HG03342 (cell line): Measurements from ENCODE around the gene ZBP1.

Experiments used
- ATAC-seq: cut with Tn5 transposase; IDR thresholded peaks from one replicate; pipeline ENCODE4 v1.9.1; 2021; ENCODE audit warnings: mild to moderate bottlenecking, moderate library complexity; ENCODE audit not compliant: unreplicated experiment

The ZBP1 gene

DNA sequence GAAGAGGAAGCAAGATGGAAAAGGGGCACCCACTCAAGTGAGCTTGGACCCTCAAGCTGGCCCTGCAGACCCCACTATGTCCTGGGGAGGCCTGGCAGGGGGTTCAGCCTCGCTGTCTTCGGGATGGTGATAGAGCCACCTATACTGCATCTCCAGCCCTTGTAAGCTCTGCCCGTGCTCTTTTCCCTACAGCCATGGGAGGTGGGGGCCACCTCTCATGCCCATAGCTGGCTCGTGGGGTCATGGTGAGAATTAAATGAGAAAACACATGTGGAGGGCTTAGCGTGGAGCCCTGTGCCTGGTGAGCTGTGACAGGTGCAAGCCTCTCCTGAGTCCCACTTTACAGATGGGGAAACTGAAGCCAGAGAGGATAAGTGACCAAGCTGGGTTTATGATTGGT is 31.6 kb downstream of the ZBP1 start:
- ATAC-seq = no peak

GRCh38 chr20:57587989-57588377 is 32.2 kb downstream of the ZBP1 start:
- ATAC-seq = no peak

DNA sequence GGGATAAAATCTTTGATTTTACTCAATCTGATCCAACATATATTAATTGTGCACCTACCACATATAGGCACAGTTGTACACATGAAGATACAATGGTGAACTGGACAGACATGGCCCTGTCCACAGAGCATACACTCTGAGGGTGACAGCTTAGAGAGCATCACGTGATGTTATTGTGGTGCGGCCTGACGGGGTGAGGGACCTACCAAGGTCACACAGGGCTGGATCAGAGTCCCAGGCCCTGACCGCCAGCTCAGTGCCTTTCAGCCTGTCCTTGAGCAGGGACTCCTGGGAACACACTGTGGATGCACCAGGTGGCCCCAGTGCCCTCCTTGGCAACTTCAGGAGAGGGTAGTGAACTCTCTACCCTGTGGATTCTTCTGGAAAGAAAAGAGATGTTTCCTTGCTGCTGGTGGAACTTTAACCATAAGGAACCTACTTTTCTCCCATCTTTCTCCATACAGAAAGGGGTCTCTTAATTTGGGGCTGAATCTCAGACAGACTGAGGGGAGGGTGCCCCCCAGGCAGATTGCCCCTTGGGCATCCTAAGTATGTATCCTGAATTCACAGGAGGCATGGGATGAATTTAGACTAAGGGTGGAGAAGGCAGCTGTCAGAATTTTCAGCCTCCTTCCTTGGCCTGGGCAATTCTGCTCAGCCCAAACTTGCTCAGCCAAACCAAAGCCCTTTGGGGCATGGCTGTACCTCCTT is 32.8 kb downstream of the ZBP1 start:
- ATAC-seq = no peak

GRCh38 chr20:57586943-57587277 is 33.3 kb downstream of the ZBP1 start:
- no peak for ATAC-seq

DNA sequence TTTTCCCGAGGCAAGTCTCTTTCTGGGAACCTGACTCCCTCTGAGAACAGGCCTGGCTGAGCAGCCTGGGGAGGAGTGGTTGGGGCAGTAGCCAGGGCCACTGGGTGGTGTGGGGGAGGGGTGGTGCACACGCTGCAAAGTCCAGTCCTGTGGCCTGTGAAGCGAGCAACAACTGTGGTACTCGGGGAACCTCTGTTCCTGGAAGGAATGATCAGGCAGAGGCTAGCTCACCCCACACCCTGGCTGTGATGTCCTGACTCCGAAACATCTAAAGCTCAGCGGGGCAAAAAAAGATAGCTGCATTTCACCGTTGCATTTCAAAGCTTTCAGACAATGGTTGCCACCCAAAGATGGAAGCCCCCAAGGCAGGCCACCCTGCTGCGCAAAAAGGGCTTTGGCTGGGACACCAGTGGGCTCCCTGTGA is 33.8 kb downstream of the ZBP1 start:
- no peak for ATAC-seq

DNA sequence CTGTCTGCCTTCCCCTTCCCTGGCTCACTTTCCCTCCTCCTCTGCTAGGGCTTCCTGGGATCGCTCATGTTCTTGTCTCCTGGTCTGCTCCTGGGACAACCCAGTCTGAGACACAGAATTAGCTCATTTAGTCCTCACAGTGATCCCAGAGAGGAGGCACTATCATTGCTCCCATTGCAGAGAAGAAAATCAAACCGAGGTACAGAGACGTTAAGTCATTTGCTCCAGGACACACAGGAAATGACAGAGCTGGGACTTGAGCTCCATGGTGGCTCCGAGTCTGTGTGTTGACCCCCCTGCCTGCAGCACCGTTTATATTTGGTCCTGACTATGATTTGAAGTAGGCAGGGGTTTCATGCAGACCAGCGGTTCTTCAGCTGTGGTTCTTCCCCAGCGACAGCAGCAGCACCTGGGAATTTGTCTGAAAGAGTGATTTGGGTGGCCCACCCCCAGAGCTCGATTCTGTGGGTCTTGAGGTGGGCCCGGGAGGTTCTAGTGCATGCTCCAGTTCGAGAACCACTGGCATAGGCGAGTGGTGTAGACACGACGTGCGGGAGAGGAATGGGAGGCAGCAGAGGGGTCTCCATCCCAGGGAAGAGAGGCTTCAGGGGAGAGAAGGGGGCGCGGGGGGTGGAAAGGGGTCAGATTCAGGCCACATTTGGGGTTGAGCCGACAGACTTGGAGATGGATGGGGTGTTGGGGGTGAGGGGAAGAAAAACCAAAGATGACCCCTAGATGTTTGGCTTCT is 34.6 kb downstream of the ZBP1 start:
- no peak for ATAC-seq

DNA sequence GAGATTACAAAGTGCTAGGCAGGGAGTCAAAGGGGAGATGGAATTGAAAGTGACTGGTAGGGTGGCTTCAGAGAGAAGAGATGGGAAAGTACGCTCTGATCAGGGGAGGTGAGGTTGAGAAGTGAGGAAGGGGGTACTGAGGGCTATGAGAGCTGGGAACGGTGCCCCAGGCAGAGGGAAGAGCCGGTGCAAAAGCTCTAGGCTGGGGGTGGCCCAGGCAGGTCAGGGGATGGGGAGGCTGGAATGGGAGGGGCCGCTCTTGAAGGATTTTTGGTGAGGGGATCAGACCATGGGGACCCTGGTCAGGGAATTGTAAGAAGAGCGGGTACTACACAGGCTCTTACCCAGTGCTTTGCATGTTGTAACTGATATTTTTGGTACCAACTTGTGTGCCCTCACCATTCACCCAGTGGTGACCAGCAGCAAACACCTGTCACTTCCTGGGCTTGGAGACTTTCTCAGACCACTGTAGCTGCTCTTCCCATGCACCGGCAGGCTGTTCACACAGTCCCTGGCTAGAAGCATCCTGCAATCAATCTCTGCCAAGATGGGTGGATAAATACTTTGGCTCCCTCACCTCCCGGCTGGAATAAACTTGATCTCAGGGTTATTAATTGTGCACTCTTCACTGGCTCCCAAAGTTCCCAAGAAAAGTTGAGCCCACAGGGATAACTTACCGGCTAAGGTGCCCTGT is 35.3 kb downstream of the ZBP1 start:
- ATAC-seq = no peak

DNA sequence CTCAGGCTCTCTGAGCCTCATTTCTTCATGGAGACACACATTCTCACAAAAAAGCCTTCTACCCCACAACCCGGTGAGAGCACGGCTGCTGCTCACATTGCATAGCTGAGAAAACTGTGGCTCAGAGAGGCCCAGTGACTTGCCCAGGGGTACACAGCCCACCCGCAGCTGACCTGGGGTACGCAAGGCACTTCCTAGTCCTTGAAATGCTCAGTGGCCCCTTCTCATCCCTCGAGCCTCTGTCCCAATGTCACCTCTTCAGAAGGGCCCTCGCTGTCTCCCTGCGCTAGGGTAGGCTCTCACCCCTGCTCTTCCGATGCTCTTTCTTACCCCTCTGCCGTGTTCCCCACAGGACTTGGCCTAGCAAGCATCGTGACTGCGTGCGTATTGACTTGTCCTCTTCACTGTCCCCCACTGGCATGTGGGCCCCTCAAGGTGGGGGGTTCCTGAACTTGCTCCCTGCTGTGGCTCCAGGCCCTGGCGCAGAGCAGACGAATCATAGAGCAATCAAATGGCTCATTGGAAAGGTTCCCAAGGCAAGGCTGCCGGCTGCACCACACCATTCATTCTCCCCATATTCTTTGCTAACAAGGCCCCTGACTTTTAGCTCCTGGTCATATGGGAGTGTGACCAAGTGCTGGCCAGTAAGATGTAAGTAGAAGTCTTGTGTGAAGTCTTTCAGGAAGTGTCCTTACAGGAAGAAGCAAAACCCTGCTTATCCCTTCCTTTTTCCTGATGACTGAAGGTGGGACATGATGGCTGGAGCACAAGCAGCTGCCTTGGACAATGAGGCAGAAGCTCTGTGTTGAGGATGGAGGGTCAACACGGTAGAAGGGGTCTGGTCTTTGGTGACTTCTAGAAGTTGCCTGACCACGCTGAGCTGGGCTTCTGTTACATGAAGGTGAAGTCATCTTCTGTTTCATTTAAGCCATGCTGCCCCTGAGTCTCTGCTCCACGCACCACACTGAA is 36.7 kb downstream of the ZBP1 start:
- no peak for ATAC-seq

GRCh38 chr20:57582432-57583288 is 37.6 kb downstream of the ZBP1 start:
- no peak for ATAC-seq

GRCh38 chr20:57582029-57582378 is 38.2 kb downstream of the ZBP1 start:
- ATAC-seq = no peak

DNA sequence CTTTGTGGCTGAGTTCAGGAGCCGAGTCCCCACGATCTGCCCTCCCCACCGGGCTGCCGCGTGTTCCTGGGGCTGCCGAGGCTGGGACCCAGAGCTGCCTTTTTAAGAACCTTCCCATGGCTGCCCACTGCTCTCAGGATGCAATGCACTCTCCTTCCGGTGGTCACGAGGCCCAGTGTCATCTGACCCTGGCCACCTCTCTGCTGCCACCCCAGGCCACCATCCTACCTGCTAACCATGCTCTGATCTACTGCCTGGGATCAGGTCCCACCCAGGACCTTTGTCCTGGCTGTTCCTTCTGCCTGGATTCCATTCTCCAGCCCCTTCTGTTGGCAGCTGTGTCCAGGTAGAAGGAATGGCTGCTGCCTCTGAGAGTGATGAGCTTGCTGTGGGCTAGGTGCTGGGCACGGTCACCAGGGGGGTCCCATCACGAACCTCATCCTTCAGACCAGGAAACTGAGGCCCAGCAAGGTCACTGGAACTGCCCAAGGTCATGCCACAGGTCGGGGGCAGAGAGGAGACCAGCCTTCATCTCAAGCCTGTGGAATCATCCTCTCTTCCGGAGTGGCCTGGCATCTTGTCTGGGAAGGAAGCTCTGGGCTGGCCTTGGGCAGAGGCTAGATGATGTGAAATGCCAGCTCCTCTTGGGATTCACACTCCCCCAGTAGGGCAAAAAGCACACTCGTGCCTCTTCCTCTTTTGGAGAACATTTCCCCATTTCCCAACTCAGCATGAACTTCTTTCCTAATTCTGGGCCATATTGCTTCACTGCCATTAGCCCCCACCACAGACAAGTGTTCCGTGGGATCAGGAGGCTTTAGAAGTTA is 38.8 kb downstream of the ZBP1 start:
- ATAC-seq = no peak

- no peak for ATAC-seq
Measured at GRCh38 chr20:57580478-57581201, 39.6 kb downstream of the ZBP1 start.

GRCh38 chr20:57579898-57580447 is 40.3 kb downstream of the ZBP1 start:
- no peak for ATAC-seq

GRCh38 chr20:57579331-57579897 is 40.8 kb downstream of the ZBP1 start:
- no peak for ATAC-seq

- no peak for ATAC-seq
Measured at GRCh38 chr20:57578476-57579165, 41.6 kb downstream of the ZBP1 start.

DNA sequence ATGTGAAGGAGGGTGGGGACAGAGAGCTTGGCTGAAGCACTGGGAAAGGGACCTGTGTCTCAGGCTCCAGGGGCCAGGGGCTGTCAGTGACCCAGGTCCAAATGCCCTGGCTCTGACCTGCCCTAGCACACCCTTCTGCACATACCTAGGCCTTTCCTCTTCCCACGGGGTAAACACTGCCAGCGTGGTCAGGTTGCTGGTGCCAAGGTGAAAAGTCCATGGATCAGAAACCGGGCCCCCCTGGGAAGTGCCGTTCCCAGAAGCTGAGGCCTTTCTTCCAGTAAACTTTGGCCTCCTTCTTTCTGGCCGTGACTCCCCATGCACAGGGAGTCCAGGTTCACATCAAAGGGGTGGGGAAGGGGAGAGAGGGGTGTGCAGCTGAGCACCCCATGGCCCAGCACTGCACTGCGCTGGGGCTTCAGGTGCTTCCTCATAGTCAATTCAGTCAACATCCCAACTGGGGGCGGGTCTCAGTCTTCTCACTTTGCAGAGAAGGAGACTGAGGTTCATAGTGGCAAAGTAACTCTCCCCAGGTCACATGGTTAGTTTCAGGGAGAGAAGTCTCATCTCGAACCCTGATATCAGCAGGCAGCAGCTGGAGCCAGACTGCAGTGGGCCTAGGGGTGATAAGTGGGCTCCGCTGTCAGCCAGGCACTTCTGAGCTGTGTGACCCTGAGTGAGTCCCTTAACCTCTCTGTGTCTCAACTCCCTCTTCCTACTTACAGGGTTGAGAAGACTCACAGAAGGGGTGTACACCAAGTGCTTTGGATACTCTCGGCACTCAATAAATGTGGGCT is 42.3 kb downstream of the ZBP1 start:
- no peak for ATAC-seq
